H9 (cell line): Measurements from ENCODE around the gene UPB1. TPM values are rescaled to one million over a fixed set of nuclear protein-coding genes. Genes with fewer than 3 reads are reported as not detected.

Experiments used
- DNase-seq: peaks from one replicate; pipeline ENCODE4 v3.0.0-alpha.2; 2017
- H2AFZ ChIP-seq: one replicate; pipeline ENCODE4 v1.6.1; 2013; ENCODE audit warnings: mild to moderate bottlenecking, low read length, control low read depth, moderate library complexity
- H2AK5ac ChIP-seq: 2 replicates; pipeline ENCODE4 v1.6.1; 2013; ENCODE audit warnings: low read length, control low read depth, mixed read lengths; ENCODE audit not compliant: insufficient read length
- H2BK120ac ChIP-seq: one replicate; pipeline ENCODE4 v1.6.1; 2013; ENCODE audit warnings: low read depth, mild to moderate bottlenecking, low read length, control low read depth, inconsistent platforms; ENCODE audit not compliant: poor library complexity, severe bottlenecking
- H2BK12ac ChIP-seq: 2 replicates; pipeline ENCODE4 v1.6.1; 2013; ENCODE audit warnings: low read length, control low read depth, mixed read lengths, low read depth; ENCODE audit not compliant: insufficient read length
- H2BK15ac ChIP-seq: 2 replicates; pipeline ENCODE4 v1.6.1; 2013; ENCODE audit warnings: low read depth, low read length, control low read depth
- H2BK20ac ChIP-seq: one replicate; pipeline ENCODE4 v1.6.1; 2013; ENCODE audit warnings: low read depth, mild to moderate bottlenecking, low read length, control low read depth, inconsistent platforms; ENCODE audit not compliant: poor library complexity, severe bottlenecking
- H2BK5ac ChIP-seq: 2 replicates; pipeline ENCODE4 v1.6.1; 2013; ENCODE audit warnings: low read length, control low read depth, mixed read lengths; ENCODE audit not compliant: insufficient read length
- H3K14ac ChIP-seq: 2 replicates; pipeline ENCODE4 v1.6.1; 2013; ENCODE audit warnings: low read length, control low read depth; ENCODE audit not compliant: insufficient read depth
- H3K18ac ChIP-seq: 2 replicates; pipeline ENCODE4 v1.6.1; 2013; ENCODE audit warnings: low read depth, mild to moderate bottlenecking, mixed read lengths, low read length, control low read depth; ENCODE audit not compliant: insufficient read length
- H3K23ac ChIP-seq: 2 replicates; pipeline ENCODE4 v1.6.1; 2013; ENCODE audit warnings: low read length, control low read depth, mixed read lengths, low read depth; ENCODE audit not compliant: insufficient read length
- H3K23me2 ChIP-seq: 2 replicates; pipeline ENCODE4 v1.6.1; 2013; ENCODE audit warnings: low read depth, mild to moderate bottlenecking, mixed read lengths, low read length, control low read depth; ENCODE audit not compliant: insufficient read length, poor library complexity, severe bottlenecking
- H3K27ac ChIP-seq: 2 replicates; pipeline ENCODE4 v1.5.1; 2013; ENCODE audit warnings: low read length, control low read depth, mixed read lengths, low read depth; ENCODE audit not compliant: insufficient read length
- H3K27me3 ChIP-seq: 2 replicates; pipeline ENCODE4 v1.6.1; 2013; ENCODE audit warnings: low read length, control low read depth, inconsistent platforms; ENCODE audit not compliant: insufficient read depth
- H3K4ac ChIP-seq: 2 replicates; pipeline ENCODE4 v1.6.1; 2013; ENCODE audit warnings: low read depth, mild to moderate bottlenecking, control low read depth, inconsistent platforms, low read length, moderate library complexity
- H3K4me1 ChIP-seq: 2 replicates; pipeline ENCODE4 v1.6.1; 2013; ENCODE audit warnings: low read length, control low read depth, inconsistent platforms; ENCODE audit not compliant: insufficient read depth
- H3K4me2 ChIP-seq: 2 replicates; pipeline ENCODE4 v1.6.1; 2013; ENCODE audit warnings: low read length, control low read depth, mixed read lengths; ENCODE audit not compliant: insufficient read length, insufficient read depth
- H3K56ac ChIP-seq: 2 replicates; pipeline ENCODE4 v1.6.1; 2013; ENCODE audit warnings: low read depth, mild to moderate bottlenecking, mixed read lengths, low read length, control low read depth; ENCODE audit not compliant: insufficient read length
- H3K79me1 ChIP-seq: 2 replicates; pipeline ENCODE4 v1.6.1; 2013; ENCODE audit warnings: low read depth, mild to moderate bottlenecking, moderate library complexity, low read length, control low read depth, inconsistent platforms; ENCODE audit not compliant: insufficient read depth, poor library complexity, severe bottlenecking
- H3K79me2 ChIP-seq: 2 replicates; pipeline ENCODE4 v1.6.1; 2013; ENCODE audit warnings: low read length, control low read depth, inconsistent platforms; ENCODE audit not compliant: insufficient read depth
- H3K9ac ChIP-seq: 2 replicates; pipeline ENCODE4 v1.6.1; 2013; ENCODE audit warnings: low read length, control low read depth, mixed read lengths; ENCODE audit not compliant: insufficient read length; ENCODE audit errors: extremely low read depth
- H3K9me3 ChIP-seq: one replicate; pipeline ENCODE4 v1.6.1; 2013; ENCODE audit warnings: low read depth, low read length, inconsistent platforms; ENCODE audit not compliant: control insufficient read depth
- H3T11ph ChIP-seq: one replicate; pipeline ENCODE4 v1.6.1; 2013; ENCODE audit warnings: mild to moderate bottlenecking, low read length, control low read depth, inconsistent platforms
- H4K20me1 ChIP-seq: one replicate; pipeline ENCODE4 v1.6.1; 2013; ENCODE audit not compliant: control insufficient read depth, insufficient read length, insufficient read depth
- H4K5ac ChIP-seq: 2 replicates; pipeline ENCODE4 v1.6.1; 2013; ENCODE audit warnings: low read depth, mild to moderate bottlenecking, mixed read lengths, low read length, control low read depth; ENCODE audit not compliant: insufficient read length
- H4K8ac ChIP-seq: replicated peaks from 2 replicates; pipeline ENCODE4 v1.6.1; 2013; ENCODE audit warnings: low read length, control low read depth, mixed read lengths, low read depth; ENCODE audit not compliant: insufficient read length
- H4K91ac ChIP-seq: 2 replicates; pipeline ENCODE4 v1.6.1; 2013; ENCODE audit warnings: low read depth, mild to moderate bottlenecking, moderate library complexity, mixed read lengths, low read length, control low read depth; ENCODE audit not compliant: insufficient read length
- H3K27ac Mint-ChIP-seq, 3 experiments: 2 replicates in 2 of 3; 3 replicates in 1 of 3; pipeline ENCODE4 v1.8.0; 2020 to 2021; ENCODE audit warnings: mixed read lengths in 3 of 3, mild to moderate bottlenecking in 1 of 3, moderate library complexity in 1 of 3
- H3K27me3 Mint-ChIP-seq: 2 replicates; pipeline ENCODE4 v1.8.0; 2021; ENCODE audit warnings: low read depth, mild to moderate bottlenecking, moderate library complexity, mixed read lengths
- H3K36me3 Mint-ChIP-seq, 3 experiments: 2 replicates in 2 of 3; 3 replicates in 1 of 3; pipeline ENCODE4 v1.8.0; 2020 to 2021; ENCODE audit warnings: low read depth in 3 of 3, mixed read lengths in 3 of 3; ENCODE audit not compliant: insufficient read depth in 1 of 3
- H3K4me1 Mint-ChIP-seq, 2 experiments: 2 replicates each; pipeline ENCODE4 v1.8.0; 2020; ENCODE audit warnings: mixed read lengths in 2 of 2
- H3K4me3 Mint-ChIP-seq, 2 experiments: 2 replicates in 1 of 2; 3 replicates in 1 of 2; pipeline ENCODE4 v1.8.0; 2020 to 2021; ENCODE audit warnings: mild to moderate bottlenecking in 2 of 2, mixed read lengths in 2 of 2, moderate library complexity in 1 of 2
- H3K9me3 Mint-ChIP-seq, 2 experiments: 2 replicates in 1 of 2; 3 replicates in 1 of 2; pipeline ENCODE4 v1.8.0; 2020; ENCODE audit warnings: mild to moderate bottlenecking in 2 of 2, mixed read lengths in 2 of 2, moderate library complexity in 1 of 2
- CTCF ChIP-seq: fragments of 200-600 bp; sonication (generic); conservative IDR thresholded peaks from 3 replicates; pipeline ENCODE4 v1.8.0; 2021; ENCODE audit warnings: antibody characterized with exemption, mild to moderate bottlenecking
- WGBS: extraction: QIAGEN DNeasy Blood & Tissue Kit; methylation state at CpG from one replicate; pipeline ENCODE4 v1.1.7; 2013; ENCODE audit warnings: missing lambda C conversion rate, low lambda C conversion rate, mixed read lengths; ENCODE audit not compliant: insufficient read length; ENCODE audit errors: extremely low coverage; 5-methylcytosine and 5-hydroxymethylcytosine counted together
- total RNA-seq: library from RNA; stranded (reverse); gene quantifications from 2 replicates; pipeline ENCODE4 v1.2.1, GENCODE V29; 2021

The UPB1 gene
- total RNA-seq, 1 experiment from 2014 or later, result not detected

GRCh38 chr22:24523873-24524272, 28.7 kb downstream of the UPB1 start:
- Histone ChIP-seq H4K8ac (no peak overlapping the region), H2BK15ac (no peak overlapping the region), H2AK5ac (no peak overlapping the region), H2BK12ac (no peak overlapping the region), H3K18ac (no peak overlapping the region), H3K9ac (no peak overlapping the region), H3K4me1 (no peaks in the 10 kb centered on the region; the same call in 1 of the 2 replicates), H4K20me1 (no peaks in the 10 kb centered on the region), H3K23me2 (no peaks in the 10 kb centered on the region), H3K4me2 (no peak overlapping the region), H3K23ac (no peak overlapping the region), H4K5ac (no peak overlapping the region), H3K14ac (no peak overlapping the region), H4K91ac (no peak overlapping the region), H2BK5ac (no peak overlapping the region), H3K27me3 (no peaks in the 10 kb centered on the region), H3T11ph (no peak overlapping the region), H3K79me1 (no peaks in the 10 kb centered on the region), H3K27ac (no peak overlapping the region), H2BK120ac (no peak overlapping the region), H3K79me2 (no peaks in the 10 kb centered on the region), H3K56ac (no peak overlapping the region), H2AFZ (no peak overlapping the region), H2BK20ac (no peak overlapping the region), H3K4ac (no peak overlapping the region), H3K9me3 (no peaks in the 10 kb centered on the region)
- Mint-ChIP-seq H3K9me3 (no peaks in the 10 kb centered on the region), H3K4me1 (peaks cover 13 to 18% of the 10 kb centered on the region in 2 experiments), H3K4me3 (no peak overlapping the region), H3K36me3 (no peaks in the 10 kb centered on the region), H3K27ac (no peak overlapping the region), H3K27me3 (no peaks in the 10 kb centered on the region; the same call in 1 of the 2 replicates)
- no CpG with 5 or more reads among the region's 2 CpGs for WGBS
- no peak for DNase-seq
- no peak for TF ChIP-seq CTCF
